Amniotic epithelial cell (primary cell): Measurements from ENCODE around the gene PSMC1.
A peak's percentile ranks its signal among the peaks of the same experiment; 100 is the strongest.

Experiments
- DNase-seq: peaks from one replicate; pipeline ENCODE4 v3.0.0-alpha.2; 2010; ENCODE audit warnings: low read depth

The PSMC1 gene

DNA sequence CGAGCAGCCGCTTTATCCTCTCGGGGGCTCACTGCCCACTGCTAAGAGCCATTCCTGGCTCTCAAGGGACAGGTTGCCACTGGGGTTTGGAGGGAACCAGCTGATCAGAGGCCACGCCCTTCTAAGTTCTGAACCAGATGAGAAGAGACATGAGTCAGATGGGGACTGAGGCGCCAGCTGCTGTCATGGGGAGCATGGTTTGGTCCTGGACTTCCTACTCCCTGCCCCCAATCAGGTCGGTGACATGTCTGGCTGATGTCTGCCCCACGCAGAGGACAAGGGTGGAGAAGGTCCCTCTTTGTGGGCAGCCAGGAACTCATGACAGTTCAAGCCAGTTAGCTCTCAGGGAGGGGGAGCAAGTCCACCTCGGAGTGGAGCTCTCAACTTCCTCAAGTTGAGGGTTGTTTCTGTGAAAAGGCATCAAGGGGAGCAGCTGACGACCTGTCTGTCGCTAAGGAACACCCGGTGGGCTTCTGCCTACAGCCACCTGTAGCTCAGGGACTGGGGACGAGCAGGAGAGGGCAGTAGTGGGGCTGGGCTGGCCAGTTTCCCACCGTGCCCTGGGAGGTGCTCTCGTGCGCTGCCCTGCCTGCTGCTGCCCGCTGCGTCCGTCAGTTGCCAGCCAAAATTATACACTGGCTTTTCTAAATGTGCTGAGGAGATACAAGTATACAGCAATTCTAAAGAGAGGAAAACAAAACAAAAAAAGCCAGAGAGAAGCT lies 20.5 kb downstream of the PSMC1 start:
- DNase-seq: no peak

DNA sequence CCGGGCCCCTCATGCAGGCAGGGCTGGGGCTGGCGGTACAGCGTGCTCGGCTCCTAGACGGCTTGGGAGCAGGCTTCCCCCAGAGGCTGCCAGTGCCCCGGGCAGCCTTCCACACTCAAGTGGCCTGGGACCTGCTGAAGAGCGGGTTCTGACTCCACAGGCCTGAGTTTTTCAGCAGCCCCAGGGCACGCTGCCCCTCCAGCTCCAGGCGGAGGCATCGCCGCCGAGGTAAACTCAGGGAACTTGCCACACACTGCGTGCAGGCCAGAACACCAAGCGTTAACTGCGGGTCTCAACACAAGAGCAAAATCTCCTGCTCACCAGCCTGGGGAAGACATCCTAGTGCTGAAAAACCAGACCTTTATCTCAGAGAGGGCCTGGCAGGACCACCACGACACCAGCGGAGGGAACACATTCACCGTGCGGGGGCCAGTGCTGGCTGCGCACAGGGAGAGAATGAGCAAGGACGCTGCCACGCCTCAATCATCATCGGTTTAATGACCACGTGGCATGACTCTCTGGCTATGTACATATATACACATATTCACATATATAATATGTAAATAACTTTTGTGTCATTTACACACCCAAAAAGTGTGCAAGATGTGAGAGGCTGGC lies 21.3 kb downstream of the PSMC1 start:
- no peak for DNase-seq

DNA sequence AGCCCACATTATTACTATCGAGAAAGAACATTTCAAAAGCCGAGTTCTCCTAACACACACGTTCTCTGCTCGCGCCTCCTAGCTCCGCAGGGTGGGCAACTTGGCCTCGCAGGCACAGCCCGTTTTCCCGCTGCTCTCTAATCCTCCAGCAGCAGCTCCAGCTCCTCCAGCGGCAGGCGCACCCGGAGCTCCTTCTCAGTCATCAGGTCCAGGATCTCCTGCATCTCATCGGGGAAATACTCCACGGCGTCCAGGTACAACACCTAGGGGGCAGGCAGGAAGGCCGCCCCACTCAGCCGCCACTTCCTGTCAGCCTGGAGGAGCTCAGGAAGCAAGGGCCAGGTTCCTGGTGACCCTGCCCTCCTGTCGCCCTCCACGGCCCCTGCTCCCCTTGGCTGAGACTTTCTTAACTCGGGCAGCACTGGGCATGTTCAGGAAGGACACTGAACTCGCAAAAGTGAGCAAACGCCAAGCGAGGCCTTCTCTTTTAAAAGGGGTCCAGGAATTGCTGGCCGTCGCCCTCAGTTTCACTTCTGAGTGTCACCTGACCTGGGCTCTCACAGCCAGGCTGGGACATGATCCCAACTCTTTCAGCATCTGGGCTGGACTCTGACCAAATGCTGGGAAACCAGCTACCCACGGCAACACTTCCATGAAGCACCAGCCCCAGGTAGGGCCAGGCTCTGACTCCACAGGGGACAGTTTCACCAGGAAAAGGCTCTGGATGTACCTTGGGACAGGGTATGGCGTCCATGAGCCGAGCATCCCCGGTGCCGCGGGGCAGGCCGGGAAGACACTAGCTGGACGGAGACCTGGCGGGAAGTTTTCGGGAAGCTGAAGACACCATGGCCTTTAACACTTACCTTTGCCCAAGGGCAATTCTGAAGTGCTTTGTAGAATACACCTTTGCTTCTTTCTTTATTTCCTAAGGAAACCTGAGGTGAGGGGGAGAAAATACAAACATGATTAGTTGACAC lies 22.1 kb downstream of the PSMC1 start:
- no peak for DNase-seq

DNA sequence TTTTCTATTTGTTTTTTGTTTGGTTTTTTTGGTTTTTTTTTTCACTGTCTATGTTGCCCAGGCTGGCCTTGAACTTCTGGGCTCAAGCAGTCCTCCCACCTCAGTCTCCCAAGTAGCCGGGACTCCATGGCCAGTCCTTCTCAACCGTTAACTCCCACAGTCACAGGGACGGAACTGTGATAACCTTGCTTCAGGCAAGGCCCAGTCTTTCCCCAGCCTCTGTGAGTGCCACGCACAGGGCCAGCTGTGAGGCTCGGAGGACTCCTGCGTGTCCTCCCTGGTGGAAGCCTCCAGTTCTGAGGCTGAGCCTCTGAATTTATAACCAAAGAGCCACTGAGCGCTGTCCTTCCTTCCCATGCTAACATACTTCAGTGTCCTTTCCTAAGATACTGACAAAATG lies 23.7 kb downstream of the PSMC1 start:
- no peak for DNase-seq

DNA sequence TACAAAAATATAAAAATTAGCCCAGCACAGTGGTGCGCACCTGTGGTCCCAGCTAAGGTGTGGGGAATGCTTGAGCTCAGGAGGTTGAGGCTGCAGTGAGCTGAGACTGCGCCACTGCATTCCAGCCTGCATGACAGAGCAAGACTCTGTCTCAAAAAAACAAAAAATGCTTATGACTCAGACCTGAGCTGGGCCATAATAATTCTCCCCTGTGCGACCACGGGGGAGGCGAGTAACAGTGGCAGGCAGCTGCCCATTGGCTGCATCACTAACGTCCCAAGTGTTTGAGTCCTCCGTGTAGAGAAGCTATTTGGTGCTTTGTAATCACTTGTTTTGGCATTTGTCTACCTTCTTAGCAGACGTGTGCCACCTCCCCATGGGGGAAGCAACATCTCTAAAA lies 24.9 kb downstream of the PSMC1 start:
- peak; percentile 61 for DNase-seq

DNA sequence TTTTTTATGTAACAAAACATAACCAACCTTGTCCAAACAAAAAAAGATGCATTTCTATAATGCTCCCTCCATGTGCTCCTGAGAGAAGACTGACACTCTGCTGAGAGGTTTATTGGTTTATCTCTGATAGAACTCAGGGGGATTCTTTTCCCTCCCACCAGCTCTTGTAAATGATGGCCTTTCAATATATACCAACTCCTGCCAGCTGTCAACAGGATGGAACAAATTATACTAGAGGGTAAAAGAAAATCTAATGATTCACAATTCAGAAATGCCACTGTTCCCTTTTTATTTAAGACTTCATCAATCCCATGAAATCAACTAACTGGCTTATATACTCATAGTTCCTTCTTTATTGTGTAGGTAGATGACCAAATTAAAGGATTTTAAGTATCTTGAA lies 25.4 kb downstream of the PSMC1 start:
- DNase-seq: no peak

DNA sequence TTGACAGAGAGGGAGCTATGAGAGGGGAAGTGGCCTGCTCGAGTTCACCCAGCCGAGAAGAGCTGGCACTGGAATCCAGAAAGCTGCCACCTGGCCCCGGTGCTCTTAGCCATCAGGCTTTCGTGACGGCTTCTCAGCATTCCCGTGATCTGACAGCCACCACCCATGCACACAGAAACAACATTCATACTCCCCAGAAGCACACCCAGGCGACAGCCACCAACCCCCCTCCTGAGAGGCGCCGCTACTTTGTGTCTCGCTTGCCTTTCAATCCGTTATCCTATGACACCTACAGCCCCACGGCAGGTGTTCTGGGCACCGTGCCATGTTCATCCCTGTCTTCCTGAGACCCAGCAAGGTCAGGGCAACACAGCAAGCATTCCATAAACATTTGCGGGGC lies 31.4 kb downstream of the PSMC1 start:
- DNase-seq: no peak

DNA sequence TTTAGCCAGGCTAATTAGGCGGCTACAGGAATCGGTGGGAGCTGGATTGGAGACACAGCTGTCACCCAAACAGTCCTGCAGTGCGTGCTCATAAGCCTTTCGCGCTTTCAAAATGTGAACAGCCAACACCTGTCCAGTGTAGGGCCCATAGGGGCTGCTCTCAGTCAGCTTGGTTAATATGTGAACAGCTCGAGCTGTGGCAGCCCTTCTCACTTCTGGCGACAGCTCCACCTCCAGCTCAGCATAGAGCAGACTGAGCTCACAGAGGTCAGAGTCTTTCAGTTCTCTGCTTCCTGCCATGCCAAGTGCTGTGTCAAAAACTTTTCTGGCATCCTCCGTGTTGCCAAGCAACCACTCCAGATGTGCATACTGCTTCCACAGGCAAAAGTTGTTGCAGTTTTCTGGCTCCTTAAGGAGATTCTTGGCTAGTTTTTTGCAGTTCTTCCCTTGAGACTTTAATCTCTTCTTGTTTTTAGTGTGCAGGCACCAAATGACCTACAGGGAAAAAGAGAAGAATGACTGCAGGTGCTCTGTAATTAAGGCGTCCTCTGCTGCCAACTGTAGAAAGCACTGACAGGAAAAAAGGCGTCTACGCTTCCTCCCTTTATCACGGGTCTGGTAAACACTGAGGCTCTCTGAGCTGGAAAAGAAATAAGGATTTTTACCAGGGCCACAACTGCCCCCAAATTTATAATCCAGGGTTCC lies 32.5 kb downstream of the PSMC1 start:
- no peak for DNase-seq

DNA sequence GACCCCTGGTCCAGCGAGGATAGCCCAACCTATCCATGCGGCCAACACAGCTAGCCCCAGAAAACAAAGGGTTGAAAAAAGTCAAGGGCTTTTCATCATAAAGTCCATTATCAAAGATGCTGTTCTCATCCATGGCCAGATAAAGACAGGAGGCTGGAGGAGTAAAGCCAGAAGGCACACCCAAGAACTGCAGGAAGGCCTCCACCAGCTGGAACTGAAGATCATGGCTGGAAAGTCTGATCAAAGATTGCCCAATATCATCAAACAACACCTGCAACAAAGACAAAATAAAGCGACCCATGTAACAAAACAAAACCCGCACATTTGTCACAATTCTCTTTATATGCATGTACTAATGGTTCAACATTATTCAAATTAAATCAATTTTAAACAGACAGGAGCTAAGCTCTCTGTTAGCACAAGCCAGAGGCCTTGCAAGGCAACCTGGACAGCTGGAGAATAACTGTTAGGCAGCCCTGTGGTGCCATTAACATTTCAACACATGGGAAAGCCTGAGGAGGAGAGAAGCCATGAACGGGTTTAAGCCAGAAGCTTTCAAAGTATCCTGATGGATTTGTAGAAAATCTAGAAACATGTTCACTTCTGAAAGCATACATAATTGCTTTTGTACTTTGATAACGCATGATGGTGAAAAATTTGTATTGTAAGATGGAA lies 34.1 kb downstream of the PSMC1 start:
- peak; percentile 36 for DNase-seq

DNA sequence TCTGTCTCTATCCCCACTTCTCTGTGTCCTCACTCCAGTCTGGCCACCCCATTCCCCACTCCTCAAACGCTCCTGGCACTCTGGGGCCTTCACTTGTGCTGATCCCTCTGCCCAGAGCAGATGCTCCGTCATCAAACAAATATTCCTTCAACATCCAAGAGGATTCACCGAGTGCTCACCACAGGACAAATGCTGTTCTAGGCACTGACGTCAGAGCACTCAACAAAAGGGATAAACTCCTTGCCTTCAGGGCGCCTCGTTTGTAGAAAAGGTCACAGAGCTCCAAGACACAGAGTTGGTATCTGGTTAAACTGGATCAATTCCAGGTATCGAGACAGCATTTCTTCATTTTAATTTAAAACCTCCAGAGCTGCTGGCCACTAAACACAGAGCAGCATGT lies 35.3 kb downstream of the PSMC1 start:
- DNase-seq: peak; percentile 88

DNA sequence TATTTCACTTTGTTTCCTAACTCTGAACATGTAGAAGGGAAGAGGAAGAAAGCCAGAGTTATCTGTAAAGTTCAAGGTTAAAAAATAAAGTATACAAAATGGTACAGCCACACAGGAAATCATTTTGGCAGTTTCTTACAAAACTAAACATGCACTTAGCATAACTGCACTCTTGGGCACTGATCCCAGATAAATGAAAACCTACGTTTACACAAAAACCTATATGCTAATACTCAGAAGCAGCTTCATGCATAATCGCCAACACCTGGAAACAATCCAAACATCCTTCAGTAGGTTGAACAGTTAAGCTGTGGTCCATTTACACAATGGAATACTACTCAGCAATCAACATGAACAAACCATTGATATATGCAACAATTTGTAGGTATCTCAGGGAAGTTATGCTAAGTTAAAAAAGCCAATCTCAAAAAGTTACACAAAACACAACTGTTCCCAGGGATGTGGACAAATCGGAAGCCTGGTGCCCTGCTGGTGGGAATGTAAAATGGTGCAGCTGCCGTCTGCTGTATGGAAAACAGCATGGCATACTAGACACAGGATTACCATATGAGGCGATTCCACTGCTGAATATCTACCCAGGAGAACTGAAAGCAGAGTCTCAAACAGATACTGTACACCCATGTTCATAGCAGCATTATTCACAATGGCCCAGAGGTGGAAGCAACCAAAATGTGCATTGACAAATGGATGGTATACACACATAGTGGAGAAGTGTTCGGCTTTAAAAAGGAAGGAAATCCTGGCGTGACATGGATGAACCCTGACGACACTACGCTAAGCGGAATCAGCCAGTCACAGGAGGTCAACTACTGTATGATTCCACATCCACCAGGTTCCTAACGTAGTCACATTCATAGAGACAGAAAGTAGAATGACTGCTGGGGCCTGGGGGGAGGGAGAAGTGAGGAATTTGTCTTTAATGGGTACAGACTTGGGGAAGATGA lies 37.7 kb downstream of the PSMC1 start:
- DNase-seq: no peak

DNA sequence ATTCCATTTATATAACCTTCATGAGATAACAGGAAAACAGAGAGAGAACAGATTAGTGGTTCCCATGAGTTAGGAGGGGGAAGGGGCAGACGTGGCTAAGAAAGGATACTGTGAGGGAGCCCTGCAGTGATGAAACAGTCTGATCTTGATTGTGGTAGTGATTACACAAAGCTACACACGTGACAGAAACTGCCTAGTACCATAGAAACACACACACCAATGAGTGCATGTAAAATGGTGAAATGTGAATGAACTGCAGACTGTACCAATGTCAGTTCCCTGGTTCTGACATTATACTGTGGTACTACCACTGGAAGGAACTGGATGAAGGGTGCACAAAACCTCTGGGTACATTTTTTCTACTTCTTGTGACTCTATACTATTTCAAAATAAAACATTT lies 38.5 kb downstream of the PSMC1 start:
- peak; percentile 95 for DNase-seq

DNA sequence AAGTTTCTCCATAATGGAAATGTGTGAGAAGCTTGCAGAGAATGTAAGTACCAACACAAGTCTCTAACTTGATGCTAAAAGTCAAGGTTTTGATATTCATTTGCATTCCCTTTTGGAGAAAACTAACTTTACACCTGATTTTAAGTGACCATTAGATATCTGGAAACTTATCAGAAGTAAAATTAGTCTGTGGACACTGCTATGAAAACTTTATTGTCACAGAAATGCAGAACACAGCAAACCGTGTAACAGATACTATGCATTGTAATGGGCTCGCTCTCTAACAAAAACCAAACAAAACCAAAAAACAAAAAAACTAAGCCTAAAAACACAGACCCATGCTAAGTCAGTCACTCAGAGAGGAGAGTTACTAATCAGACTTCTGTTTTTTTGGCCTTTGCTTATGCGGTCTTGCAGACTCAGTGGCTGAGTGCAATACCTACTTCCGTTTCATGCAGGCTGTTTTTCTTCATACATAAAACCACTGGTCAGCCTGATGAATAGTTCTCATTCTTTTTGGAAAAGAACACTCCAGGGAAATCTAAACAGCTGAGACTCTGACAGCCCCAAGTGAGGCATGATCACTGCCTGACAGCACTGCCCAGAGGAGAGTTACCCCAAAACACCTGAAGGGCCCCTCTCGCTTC lies 39.6 kb downstream of the PSMC1 start:
- DNase-seq: peak; percentile 92

DNA sequence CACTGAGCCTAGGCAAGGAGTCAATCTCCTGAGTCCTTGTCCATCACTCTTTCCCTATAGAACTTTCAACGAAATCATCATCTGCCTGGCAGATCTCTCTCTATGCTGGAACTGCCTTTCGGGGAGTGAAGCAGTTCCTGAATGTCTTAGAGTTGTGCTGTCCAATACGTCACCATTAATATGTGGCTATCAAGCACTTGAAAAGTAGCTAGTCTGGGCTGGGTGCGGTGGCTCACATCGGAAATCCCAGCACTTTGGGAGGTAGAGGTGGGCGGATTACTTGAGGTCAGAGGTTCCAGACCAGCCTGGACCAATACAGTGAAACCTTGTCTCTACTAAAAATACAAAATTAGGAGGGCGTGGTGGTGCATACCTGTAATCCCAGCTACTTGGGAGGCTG lies 40.3 kb downstream of the PSMC1 start:
- DNase-seq: no peak

DNA sequence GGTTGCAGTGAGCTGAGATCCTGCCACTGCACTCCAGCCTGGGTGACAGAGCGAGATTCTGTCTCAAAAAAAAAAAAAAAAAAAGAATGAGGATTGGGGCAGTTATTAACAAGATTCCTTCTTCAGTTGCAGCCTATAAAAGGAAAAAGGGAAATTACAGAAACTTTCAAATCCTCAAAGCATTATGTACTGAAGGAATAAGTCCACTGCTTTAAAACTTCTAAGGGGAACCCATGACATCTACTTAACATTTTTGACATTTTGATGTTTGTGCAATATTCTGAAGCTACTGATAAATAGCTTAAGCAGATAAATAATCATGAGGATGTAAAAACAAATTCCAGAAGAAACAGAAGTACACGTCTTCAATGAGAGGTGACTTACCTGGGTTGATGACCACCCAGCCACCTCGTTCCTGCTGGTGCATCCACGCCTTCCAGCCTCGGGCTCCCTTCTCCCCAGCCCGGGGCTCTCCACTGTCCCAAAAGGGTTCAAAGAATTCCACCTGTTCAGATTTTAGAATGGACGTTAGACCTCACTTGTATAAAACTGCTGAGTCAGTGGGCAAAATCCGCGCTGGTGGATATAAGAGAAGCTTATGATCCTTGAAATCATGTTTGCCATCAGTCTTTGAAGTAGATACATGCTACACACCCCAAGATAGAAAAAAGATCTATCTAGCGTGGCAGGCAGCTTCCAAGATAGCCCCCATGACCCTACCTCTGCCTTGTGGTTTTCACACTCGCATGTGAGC lies 41.7 kb downstream of the PSMC1 start:
- no peak for DNase-seq

DNA sequence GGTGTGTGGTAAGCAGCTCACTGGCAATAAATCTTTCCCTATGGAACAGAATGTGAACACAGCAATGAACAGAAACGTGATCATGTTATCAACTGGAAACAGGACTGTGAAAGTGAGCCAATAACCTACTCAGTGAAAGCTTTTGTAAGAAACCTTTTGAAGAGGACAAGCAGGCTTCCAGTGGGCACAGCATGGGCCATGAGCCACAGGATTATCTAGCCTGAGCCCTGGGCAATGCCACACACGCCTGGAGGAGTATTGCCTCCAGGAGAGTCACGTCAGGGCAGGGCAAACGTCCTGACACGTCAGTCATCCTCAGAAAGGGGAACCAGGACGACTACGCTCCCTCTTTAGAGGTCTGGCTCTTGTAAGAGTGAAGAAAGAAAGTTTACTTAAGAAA lies 43.1 kb downstream of the PSMC1 start:
- DNase-seq: peak; percentile 65

DNA sequence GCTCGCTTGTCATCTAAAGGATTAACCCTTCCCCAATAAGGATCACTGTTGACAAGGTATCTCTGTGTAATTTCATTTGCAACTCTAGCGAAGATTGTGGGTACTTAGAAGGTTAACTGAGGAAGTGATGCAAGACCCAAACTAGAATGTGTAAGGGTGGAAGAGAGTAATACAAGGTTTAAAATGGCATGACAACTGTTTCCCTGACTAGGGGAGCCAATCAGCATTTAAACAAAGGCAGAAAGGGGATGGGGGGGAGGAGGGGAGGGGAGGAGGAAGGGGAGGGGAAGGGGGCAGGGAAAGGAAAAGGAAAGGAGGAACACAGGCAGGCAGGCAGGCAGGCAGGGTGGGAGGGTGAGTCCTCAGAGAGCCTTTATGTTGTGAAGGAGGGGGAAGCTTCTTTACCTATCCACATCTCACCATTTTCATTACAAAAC lies 44.3 kb downstream of the PSMC1 start:
- DNase-seq: peak; percentile 79

DNA sequence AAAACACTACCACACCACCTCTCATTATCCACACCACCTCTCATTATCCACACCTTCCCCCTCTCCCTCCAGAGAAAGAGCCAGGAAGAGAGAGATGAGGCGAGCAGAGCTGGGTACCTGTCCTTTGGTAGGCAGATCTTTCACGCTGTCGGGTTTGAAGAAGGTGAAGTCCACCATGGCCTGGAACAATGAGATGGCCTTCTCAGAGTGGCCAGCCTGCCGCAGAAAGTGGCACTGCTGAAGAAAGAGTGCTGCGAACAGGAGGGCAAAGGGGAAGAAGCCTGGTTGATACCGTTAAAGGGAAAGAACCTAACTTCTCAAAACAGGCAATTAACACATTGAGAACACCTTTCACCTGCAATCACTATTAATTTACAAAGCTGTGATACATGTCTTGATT lies 44.8 kb downstream of the PSMC1 start:
- no peak for DNase-seq

DNA sequence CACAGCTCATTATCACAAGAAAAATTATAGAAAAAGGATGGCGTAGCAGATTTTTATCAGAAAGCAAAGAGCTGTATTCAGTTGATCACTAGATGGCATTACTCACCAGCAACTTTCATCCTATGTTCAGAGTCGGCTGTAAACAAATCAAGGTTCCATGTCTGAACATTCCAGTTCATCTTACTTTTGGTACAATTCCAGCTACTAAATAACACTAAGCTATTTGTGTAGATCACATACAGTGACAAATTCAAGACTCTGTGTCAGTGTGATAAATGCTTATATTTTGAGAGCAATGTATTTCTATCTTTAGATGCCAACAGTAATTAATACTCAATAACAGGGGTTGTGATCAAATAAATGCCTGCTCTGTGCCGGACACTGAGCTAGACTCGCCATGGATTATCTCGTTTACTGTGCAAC lies 45.3 kb downstream of the PSMC1 start:
- peak; percentile 86 for DNase-seq
